Right cardiac atrium (tissue), 5 donors: Measurements from ENCODE around the gene ATXN1. TPM values are rescaled to one million over a fixed set of nuclear protein-coding genes. Genes with fewer than 3 reads are reported as not detected.

ENCODE experiments used
- ATAC-seq, 2 donors: fragments of 200-7000 bp; cut with Tn5 transposase; one replicate each; pipeline versions ENCODE4 v1.8.0 to v1.9.1; 2020; ENCODE audit warnings: moderate library complexity in 2 of 2, mild to moderate bottlenecking in 1 of 2
- DNase-seq, 3 donors: peaks; one replicate each; pipeline ENCODE4 v3.0.0-alpha.2; 2020
- H3K27ac ChIP-seq: one replicate; pipeline ENCODE4 v1.5.1; 2013; ENCODE audit warnings: mild to moderate bottlenecking, low read length, control low read depth, moderate library complexity
- H3K27me3 ChIP-seq: one replicate; pipeline ENCODE4 v1.6.1; 2013; ENCODE audit not compliant: control insufficient read depth, insufficient read depth
- H3K4me1 ChIP-seq: one replicate; pipeline ENCODE4 v1.6.1; 2013; ENCODE audit warnings: low read length; ENCODE audit not compliant: control insufficient read depth, insufficient read depth
- H3K4me3 ChIP-seq: one replicate; pipeline ENCODE4 v1.5.1; 2013; ENCODE audit warnings: low read length, control low read depth
- H3K9me3 ChIP-seq: one replicate; pipeline ENCODE4 v1.6.1; 2013; ENCODE audit warnings: low read length; ENCODE audit not compliant: control insufficient read depth
- WGBS: extraction: QIAGEN DNeasy Blood & Tissue Kit; methylation state at CpG from one replicate; pipeline ENCODE4 v1.1.7; 2013; 5-methylcytosine and 5-hydroxymethylcytosine counted together
- intact Hi-C, 4 donors: fragments of 100-400 bp; cut with DNase I; formaldehyde crosslinking; loops; one replicate each; pipeline versions ENCODE4 v1.11.0 to v1.14.0; 2022 to 2023
- polyA plus RNA-seq: library from polyadenylated mRNA; stranded (reverse); fragments of 200-250 nt; gene quantifications from one replicate; pipeline ENCODE4 v1.2.3, GENCODE V29; 2013
- total RNA-seq, 4 donors: library from RNA; stranded (reverse); fragmentation: NEBNext Ultra II Directional; extraction: Animal tissue kit (Norgen Biotek cat#: 25700); gene quantifications; one replicate each; pipeline ENCODE4 v1.2.1, GENCODE V29; 2021
- donor health status: healthy with polysubstance abuse.
- donor health status: DM: no; HTN: yes; CAD: no.
- donor health status: DM: no; HTN: no; CAD: no.
- donor health status: DM: no; HTN: yes; CAD: no; lungs with severe emphysema.
- donor health status: DM: yes; HTN: yes; CAD: no.

ATXN1 gene
- total and polyA plus RNA-seq, 5 donors, result 11.8 to 50.7 (median 47.6) TPM

GRCh38 chr6:16429669-16430068 lies 331.6 kb downstream of the ATXN1 start:
- intact Hi-C loops, result no loop called here
- no peaks in the 10 kb centered on the region for H3K9me3 ChIP-seq
- H3K4me1 ChIP-seq, result no peaks in the 10 kb centered on the region
- no peak for DNase-seq
- no peaks in the 10 kb centered on the region for H3K27me3 ChIP-seq
- no peak for ATAC-seq
- no peak overlapping the region for H3K27ac ChIP-seq
- no peak overlapping the region for H3K4me3 ChIP-seq
- 98% methylated on average over 10 of the region's 10 CpGs for WGBS

GRCh38 chr6:16427124-16427523 lies 334.1 kb downstream of the ATXN1 start:
- Histone ChIP-seq H3K27ac (no peak overlapping the region), H3K27me3 (no peaks in the 10 kb centered on the region), H3K4me3 (no peak overlapping the region), H3K4me1 (peaks cover under 1% of the 10 kb centered on the region), H3K9me3 (no peaks in the 10 kb centered on the region)
- no peak for DNase-seq
- intact Hi-C loops, result no loop called here
- ATAC-seq, result no peak
- 86% methylated on average over 6 of the region's 6 CpGs for WGBS

- no peaks in the 10 kb centered on the region for H3K27me3 ChIP-seq
- DNase-seq (no peak), ATAC-seq (no peak)
- H3K27ac ChIP-seq, result no peak overlapping the region
- intact Hi-C loops, result no loop called here
- 90% methylated on average over 4 of the region's 4 CpGs for WGBS
- H3K4me1 ChIP-seq, result peaks cover 5% of the 10 kb centered on the region
- no peak overlapping the region for H3K4me3 ChIP-seq
- H3K9me3 ChIP-seq, result no peaks in the 10 kb centered on the region
Observed at GRCh38 chr6:16425881-16426615, 335.2 kb downstream of the ATXN1 start.

GRCh38 chr6:16421462-16421960 lies 339.7 kb downstream of the ATXN1 start:
- 81% methylated on average over 6 of the region's 6 CpGs for WGBS
- no peak overlapping the region for H3K4me3 ChIP-seq
- H3K27me3 ChIP-seq, result no peaks in the 10 kb centered on the region
- peaks cover 5% of the 10 kb centered on the region for H3K4me1 ChIP-seq
- DNase-seq (no peak), ATAC-seq (no peak)
- H3K27ac ChIP-seq, result no peak overlapping the region
- intact Hi-C loops, result no loop called here
- H3K9me3 ChIP-seq, result no peaks in the 10 kb centered on the region

GRCh38 chr6:16420715-16421461 lies 340.4 kb downstream of the ATXN1 start:
- H3K27ac ChIP-seq, result peak overlapping the region; percentile 53
- peak; percentile 53 to 62 for ATAC-seq
- WGBS, result 36% methylated on average over 7 of the region's 7 CpGs
- no peaks in the 10 kb centered on the region for H3K9me3 ChIP-seq
- H3K4me1 ChIP-seq, result peaks cover 5% of the 10 kb centered on the region
- intact Hi-C loops, result no loop called here
- H3K27me3 ChIP-seq, result no peaks in the 10 kb centered on the region
- no peak overlapping the region for H3K4me3 ChIP-seq
- DNase-seq, result no peak

GRCh38 chr6:16420337-16420714 lies 340.9 kb downstream of the ATXN1 start:
- no peak overlapping the region for H3K27ac ChIP-seq

GRCh38 chr6:16419636-16420336 lies 341.5 kb downstream of the ATXN1 start:
- H3K4me3 ChIP-seq, result no peak overlapping the region
- intact Hi-C loops, result loop anchor here in 1 of 4 donors (10.0 kb wide), 1 partner anchor 345 kb away; the partner anchor contains the start of gene ATXN1
- 89% methylated on average over 10 of the region's 10 CpGs for WGBS
- H3K9me3 ChIP-seq, result no peaks in the 10 kb centered on the region
- peaks cover 5% of the 10 kb centered on the region for H3K4me1 ChIP-seq
- DNase-seq (no peak), ATAC-seq (peak in 1 of 2 donors; percentile 22)
- H3K27ac ChIP-seq, result no peak overlapping the region
- no peaks in the 10 kb centered on the region for H3K27me3 ChIP-seq

More at GRCh38 chr6:16420337-16420714, 340.9 kb downstream of the ATXN1 start:
- Histone ChIP-seq H3K27me3 (no peaks in the 10 kb centered on the region), H3K4me3 (no peak overlapping the region), H3K4me1 (peaks cover 5% of the 10 kb centered on the region), H3K9me3 (no peaks in the 10 kb centered on the region)
- ATAC-seq (no peak), DNase-seq (no peak)
- intact Hi-C loops, result no loop called here
- 69% methylated on average over 2 of the region's 2 CpGs for WGBS

- no peaks in the 10 kb centered on the region for H3K9me3 ChIP-seq
- no peak overlapping the region for H3K4me3 ChIP-seq
- H3K27me3 ChIP-seq, result no peaks in the 10 kb centered on the region
- intact Hi-C loops, result loop anchor here in 1 of 4 donors (10.0 kb wide), 1 partner anchor 347 kb away; the partner anchor contains the start of gene ATXN1
- ATAC-seq, result no peak
- no peak for DNase-seq
- peaks cover 8% of the 10 kb centered on the region for H3K4me1 ChIP-seq
- 67% methylated on average over 2 of the region's 2 CpGs for WGBS
- no peak overlapping the region for H3K27ac ChIP-seq
Observed at GRCh38 chr6:16418151-16418550, 343.1 kb downstream of the ATXN1 start.

- Histone ChIP-seq H3K4me1 (peaks cover 2% of the 10 kb centered on the region), H3K27me3 (no peaks in the 10 kb centered on the region), H3K4me3 (no peak overlapping the region), H3K27ac (no peak overlapping the region), H3K9me3 (no peaks in the 10 kb centered on the region)
- no peak for DNase-seq
- no peak for ATAC-seq
- 84% methylated on average over 6 of the region's 6 CpGs for WGBS
- intact Hi-C loops, result loop anchor here in 1 of 4 donors (10.0 kb wide), 1 partner anchor 349 kb away; the partner anchor contains the start of gene ATXN1
Observed at GRCh38 chr6:16415677-16416076, 345.6 kb downstream of the ATXN1 start.

- DNase-seq (no peak), ATAC-seq (peak; percentile 65 to 70)
- intact Hi-C loops, result loop anchor here in 1 of 4 donors (10.0 kb wide), 1 partner anchor 351 kb away; the partner anchor contains the start of gene ATXN1
- Histone ChIP-seq H3K4me3 (no peak overlapping the region), H3K27me3 (no peaks in the 10 kb centered on the region), H3K9me3 (no peaks in the 10 kb centered on the region), H3K27ac (peak overlapping the region; percentile 48), H3K4me1 (peaks cover 2% of the 10 kb centered on the region)
- 34% methylated on average over 5 of the region's 5 CpGs for WGBS
Observed at GRCh38 chr6:16414205-16414604, 347.1 kb downstream of the ATXN1 start.
